HepG2 (cell line): ENCODE measurements around the gene NIT2. TPM values are rescaled to one million over a fixed set of nuclear protein-coding genes. Genes with fewer than 3 reads are reported as not detected.

Experiments
- ATAC-seq: fragments of 200-7000 bp; cut with Tn5 transposase; 3 replicates; pipeline ENCODE4 v1.9.1; 2020; ENCODE audit warnings: mild to moderate bottlenecking, moderate library complexity
- BruUV-seq: library from RNA; stranded (reverse); fragments of 400-500 nt; replicated peaks from 2 replicates; lab custom pipeline; 2021; lab: Mats Ljungman, UMichigan
- CTCF ChIA-PET: fragments of 300-600 bp; formaldehyde crosslinking; extraction: SDS; loops from one replicate; lab custom pipeline; 2021; ENCODE audit warnings: low total read pairs, inconsistent platforms, low intra/inter-chr PET ratio; lab: Yijun Ruan, JAX
- POLR2A ChIA-PET: fragments of 350-600 bp; sonication (Branson Sonifier 250); formaldehyde crosslinking; loops from one replicate; lab custom pipeline; 2020; ENCODE audit warnings: antibody characterized with exemption, inconsistent platforms; lab: Yijun Ruan, JAX
- DNase-seq: peaks from one replicate; pipeline ENCODE4 v3.0.0-alpha.2; 2015; ENCODE audit warnings: low spot score
- FAIRE-seq: peaks from 3 replicates; lab custom pipeline; 2011; peaks lifted over from hg19 to GRCh38; lab: Jason Lieb, UNC
- H2AFZ ChIP-seq: one replicate; pipeline ENCODE4 v1.6.1; 2011; ENCODE audit warnings: low read length, inconsistent platforms
- H3K27ac ChIP-seq: fragments of 300-600 bp; 3 replicates; pipeline ENCODE4 v1.8.0; 2011; ENCODE audit warnings: mixed run types, mild to moderate bottlenecking, mixed read lengths, low read length, inconsistent platforms; ENCODE audit not compliant: insufficient read depth; ENCODE audit errors: extremely low read length
- H3K27me3 ChIP-seq, 2 experiments: fragments of 200-600 bp in 1 of 2; 2 replicates in 1 of 2; 3 replicates in 1 of 2; pipeline versions ENCODE4 v1.6.0 to v1.8.0; 2011; ENCODE audit warnings: low read length in 2 of 2, mild to moderate bottlenecking in 2 of 2, moderate library complexity in 2 of 2, inconsistent platforms in 1 of 2; ENCODE audit not compliant: insufficient read depth in 2 of 2, control insufficient read depth in 1 of 2
- H3K36me3 ChIP-seq, 2 experiments: fragments of 200-600 bp in 1 of 2; replicated peaks in 1 of 2; 2 replicates in 1 of 2; 3 replicates in 1 of 2; pipeline versions ENCODE4 v1.5.1 to v1.8.0; 2011; ENCODE audit warnings: low read length in 2 of 2, inconsistent platforms in 1 of 2; ENCODE audit not compliant: insufficient read depth in 2 of 2, control insufficient read depth in 1 of 2
- H3K4me1 ChIP-seq: 2 replicates; pipeline ENCODE4 v1.5.1; 2012; ENCODE audit warnings: low read length, inconsistent platforms; ENCODE audit not compliant: insufficient read depth
- H3K4me2 ChIP-seq: 2 replicates; pipeline ENCODE4 v1.6.0; 2011; ENCODE audit warnings: low read depth, low read length, inconsistent platforms
- H3K4me3 ChIP-seq, 3 experiments: fragments of 200-600 bp in 1 of 3; sonication (generic), shearing (Covaris generic) in 1 of 3; replicated peaks in 1 of 3; 2 replicates each; pipeline ENCODE4 v1.5.1; 2011 to 2016; ENCODE audit warnings: low read length in 3 of 3, inconsistent platforms in 2 of 3, low read depth in 2 of 3, mild to moderate bottlenecking in 2 of 3, control low read depth in 1 of 3, mixed read lengths in 1 of 3; ENCODE audit not compliant: insufficient read depth in 1 of 3
- H3K79me2 ChIP-seq: one replicate; pipeline ENCODE4 v1.6.1; 2011; ENCODE audit warnings: low read length, inconsistent platforms; ENCODE audit not compliant: insufficient read depth
- H3K9ac ChIP-seq: 2 replicates; pipeline ENCODE4 v1.6.0; 2011; ENCODE audit warnings: mild to moderate bottlenecking, low read depth, low read length, inconsistent platforms; ENCODE audit not compliant: insufficient read depth
- H3K9me3 ChIP-seq: 2 replicates; pipeline ENCODE4 v1.5.1; 2012; ENCODE audit warnings: mild to moderate bottlenecking, low read length
- H4K20me1 ChIP-seq: 2 replicates; pipeline ENCODE4 v1.6.0; 2011; ENCODE audit warnings: inconsistent platforms, mild to moderate bottlenecking, low read length, moderate library complexity; ENCODE audit not compliant: insufficient read depth
- MLLT10 ChIP-seq: sonication (generic); formaldehyde crosslinking; IDR thresholded peaks from 2 replicates; pipeline ENCODE4 v1.4.0; 2020; ENCODE audit warnings: missing genetic modification reagents
- NFATC3 ChIP-seq: sonication (generic); formaldehyde crosslinking; IDR thresholded peaks from 2 replicates; pipeline ENCODE4 v1.5.1; 2020; ENCODE audit warnings: mild to moderate bottlenecking, missing genetic modification reagents
- RARA ChIP-seq: IDR thresholded peaks from 2 replicates; pipeline ENCODE4 v1.6.1; 2016; ENCODE audit warnings: missing genetic modification reagents, missing compliant biosample characterization
- REST ChIP-seq, 2 experiments: IDR thresholded peaks; 2 replicates each; pipeline ENCODE4 v1.6.1; 2011 to 2012; ENCODE audit warnings: low read length in 2 of 2, borderline replicate concordance in 1 of 2, low read depth in 1 of 2, mild to moderate bottlenecking in 1 of 2, moderate library complexity in 1 of 2
- RFXANK ChIP-seq: IDR thresholded peaks from 2 replicates; pipeline ENCODE4 v1.6.1; 2016
- TCF7L2 ChIP-seq: IDR thresholded peaks from 2 replicates; pipeline ENCODE4 v1.6.1; 2011; ENCODE audit warnings: mild to moderate bottlenecking, low read depth, low read length, moderate library complexity
- XBP1 ChIP-seq: sonication (generic); formaldehyde crosslinking; IDR thresholded peaks from 2 replicates; pipeline ENCODE4 v1.5.0; 2020; ENCODE audit warnings: missing genetic modification reagents
- ZFP1 ChIP-seq: IDR thresholded peaks from 2 replicates; pipeline ENCODE4 v1.6.1; 2016
- ZFY ChIP-seq: sonication (generic); formaldehyde crosslinking; IDR thresholded peaks from 2 replicates; pipeline ENCODE4 v1.4.0; 2020; ENCODE audit warnings: missing genetic modification reagents
- ZNF138 ChIP-seq: sonication (generic); formaldehyde crosslinking; IDR thresholded peaks from 2 replicates; pipeline ENCODE4 v1.5.0; 2020; ENCODE audit warnings: mild to moderate bottlenecking, low read depth, missing genetic modification reagents
- ZNF20 ChIP-seq: sonication (generic); formaldehyde crosslinking; IDR thresholded peaks from 2 replicates; pipeline ENCODE4 v1.4.0; 2020; ENCODE audit warnings: mild to moderate bottlenecking, moderate library complexity, missing genetic modification reagents
- ZNF792 ChIP-seq: IDR thresholded peaks from 2 replicates; pipeline ENCODE4 v1.6.1; 2016
- ZSCAN12 ChIP-seq: sonication (generic); formaldehyde crosslinking; IDR thresholded peaks from 2 replicates; pipeline ENCODE4 v1.9.0; 2021; ENCODE audit warnings: mild to moderate bottlenecking, missing genetic modification reagents
- ZSCAN20 ChIP-seq: sonication (generic); formaldehyde crosslinking; IDR thresholded peaks from 2 replicates; pipeline ENCODE4 v1.4.0; 2020; ENCODE audit warnings: missing genetic modification reagents, mild to moderate bottlenecking, borderline replicate concordance
- WGBS: methylation state at CpG from one replicate; pipeline ENCODE4 v1.1.6; 2017; ENCODE audit warnings: low lambda C conversion rate; 5-methylcytosine and 5-hydroxymethylcytosine counted together
- in situ Hi-C: cut with HindIII; loops from 2 replicates; pipeline ENCODE4 v1.10.0; 2017; ENCODE audit warnings: low pct_unique_long_range_greater_than_20kb; ENCODE audit not compliant: extremely low pct_ligation_motif_present
- intact Hi-C: fragments of 100-400 bp; cut with micrococcal nuclease; formaldehyde crosslinking; loops from one replicate; pipeline ENCODE4 v1.10.0; 2022; ENCODE audit not compliant: unreplicated experiment
- polyA plus RNA-seq, 8 experiments: library from polyadenylated mRNA; depleted of rRNA in 3 of 8; stranded (reverse) in 7 of 8; unstranded in 1 of 8; fragments of >200 nt; fragmentation: Illumina TruSeq in 4 of 8; extraction: Trizol in 4 of 8; gene quantifications; 2 replicates each; pipeline versions ENCODE4 v1.2.1 to v1.2.3, GENCODE V29; 2011 to 2016; ENCODE audit warnings: low read depth in 4 of 8, missing spikeins in 1 of 8, mixed read lengths in 1 of 8; ENCODE audit not compliant: insufficient read depth in 1 of 8
- total RNA-seq, 5 experiments: library from RNA; depleted of rRNA; stranded (reverse); fragments of >200 nt; fragmentation: Illumina TruSeq; extraction: Trizol; gene quantifications; 2 replicates each; pipeline ENCODE4 v1.2.3, GENCODE V29; 2016; ENCODE audit warnings: low read depth in 1 of 5

NIT2 gene
- total and polyA plus RNA-seq, 2 of the 13 experiments (the other 11 are each of a cell fraction or from before 2014, with no cell fraction given) = 43.4 to 49.1 TPM

- TF ChIP-seq ZNF138 (CRISPR knock-in tag) = no peak
Observed at GRCh38 chr3:100295089-100295488, 39.5 kb upstream of the NIT2 start (continued).

DNA sequence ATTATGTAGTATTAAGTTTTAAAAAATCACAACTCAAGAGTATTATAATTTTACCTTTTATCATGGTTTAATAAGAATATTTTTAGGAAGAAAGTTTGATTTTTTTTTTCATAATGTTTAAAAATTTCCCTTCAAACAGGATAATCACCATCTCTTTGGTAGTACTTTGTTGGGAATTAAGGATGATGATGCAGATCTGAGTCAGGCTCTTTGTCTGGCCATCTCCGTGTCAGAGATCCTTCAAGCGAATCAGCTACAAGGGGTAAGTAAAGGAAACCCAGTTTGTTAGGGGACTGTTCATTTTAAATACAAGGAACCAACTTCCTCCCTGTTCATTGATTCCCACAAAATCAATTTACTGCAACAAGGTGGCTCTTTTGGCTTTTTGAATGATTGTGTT, 36.8 kb upstream of the NIT2 start:
- 98% methylated on average over 2 of the region's 2 CpGs for WGBS
- no peak for FAIRE-seq

More for the DNA sequence above, 36.8 kb upstream of the NIT2 start:
- intact Hi-C loops (no loop called here), in situ Hi-C loops (no loop called here)
- ATAC-seq = no peak
- no peak overlapping the region for H3K27ac ChIP-seq
- no peak overlapping the region for H3K4me2 ChIP-seq
- ChIA-PET CTCF (no interaction called here), POLR2A (no interaction called here)
- no peak for DNase-seq
- H3K4me3 ChIP-seq = no peak overlapping the region
- H3K9ac ChIP-seq = no peak overlapping the region
- no peaks in the 10 kb centered on the region for H3K79me2 ChIP-seq
- BruUV-seq = no TSS peak
- H3K4me1 ChIP-seq = no peaks in the 10 kb centered on the region
- no peaks in the 10 kb centered on the region for H3K27me3 ChIP-seq
- H3K36me3 ChIP-seq = peaks cover 10 to 37% of the 10 kb centered on the region in 2 experiments
- TF ChIP-seq MLLT10 (CRISPR knock-in tag) (no peak), ZSCAN20 (CRISPR knock-in tag) (no peak), XBP1 (CRISPR knock-in tag) (no peak), ZNF20 (no peak), NFATC3 (CRISPR knock-in tag) (no peak), ZFY (CRISPR knock-in tag) (no peak), TCF7L2 (no peak), ZFP1 (no peak), ZNF792 (CRISPR knock-in tag) (no peak), RARA (no peak), REST (IDR thresholded peaks at IDR 0.05; ENCODE audit: borderline replicate concordance in 1 of 2, low read depth in 1 of 2, low read length in 2 of 2) (no peak), ZSCAN12 (CRISPR knock-in tag) (no peak), RFXANK (CRISPR knock-in tag) (no peak)
- H3K9me3 ChIP-seq = no peaks in the 10 kb centered on the region
- no peak overlapping the region for H2AFZ ChIP-seq
- no peaks in the 10 kb centered on the region for H4K20me1 ChIP-seq
